GM12878 (cell line): Measurements from ENCODE around the gene PRSS57. TPM values are rescaled to one million over a fixed set of nuclear protein-coding genes. Genes with fewer than 3 reads are reported as not detected.

ENCODE experiments used
- ATAC-seq: fragments of 200-7000 bp; cut with Tn5 transposase; 3 replicates; pipeline ENCODE4 v1.9.1; 2020; ENCODE audit warnings: mild to moderate bottlenecking, moderate library complexity
- BruUV-seq: library from RNA; stranded (reverse); fragments of 400-500 nt; replicated peaks from 2 replicates; lab custom pipeline; 2021; lab: Mats Ljungman, UMichigan
- CTCF ChIA-PET: fragments of 300-600 bp; sonication (Branson Sonifier 250); formaldehyde crosslinking; extraction: SDS; loops from one replicate; lab custom pipeline; 2021; ENCODE audit warnings: inconsistent platforms; lab: Yijun Ruan, JAX
- POLR2A ChIA-PET: fragments of 350-600 bp; formaldehyde crosslinking; extraction: SDS; loops from one replicate; lab custom pipeline; 2021; ENCODE audit warnings: inconsistent platforms; lab: Charles Lee
- RAD21 ChIA-PET: fragments of 300-600 bp; sonication (Branson Sonifier 250); formaldehyde crosslinking; loops from one replicate; lab custom pipeline; 2023; ENCODE audit warnings: antibody characterized with exemption; ENCODE audit not compliant: unreplicated experiment; lab: Charles Lee
- SMC1A ChIA-PET: fragments of 300-600 bp; sonication (Branson Sonifier 250); formaldehyde crosslinking; loops from one replicate; lab custom pipeline; 2023; ENCODE audit not compliant: unreplicated experiment, uncharacterized antibody; lab: Charles Lee
- DNase-seq: peaks from one replicate; pipeline ENCODE4 v3.0.0-alpha.2; 2011; ENCODE audit warnings: low read depth, low spot score
- FAIRE-seq: peaks from 3 replicates; lab custom pipeline; 2011; peaks lifted over from hg19 to GRCh38; lab: Jason Lieb, UNC
- H2AFZ ChIP-seq: 2 replicates; pipeline ENCODE4 v1.6.0; 2011; ENCODE audit warnings: low read depth, low read length, control low read depth; ENCODE audit not compliant: control insufficient read depth
- H3K27ac ChIP-seq: 2 replicates; pipeline ENCODE4 v1.5.1; 2011; ENCODE audit warnings: control low read depth; ENCODE audit not compliant: control insufficient read depth, insufficient read depth
- H3K27me3 ChIP-seq, 2 experiments: replicated peaks in 1 of 2; 2 replicates each; pipeline versions ENCODE4 v1.6.0 to v1.6.1; 2011; ENCODE audit warnings: low read length in 1 of 2; ENCODE audit not compliant: control insufficient read depth in 2 of 2, insufficient read depth in 2 of 2
- H3K36me3 ChIP-seq, 2 experiments: 2 replicates each; pipeline ENCODE4 v1.5.1; 2011; ENCODE audit warnings: low read length in 1 of 2; ENCODE audit not compliant: control insufficient read depth in 2 of 2, insufficient read depth in 2 of 2
- H3K4me1 ChIP-seq: 2 replicates; pipeline ENCODE4 v1.6.1; 2011; ENCODE audit warnings: mild to moderate bottlenecking, low read length, moderate library complexity, mixed read lengths; ENCODE audit not compliant: control insufficient read depth, insufficient read depth
- H3K4me2 ChIP-seq: 2 replicates; pipeline ENCODE4 v1.6.0; 2011; ENCODE audit warnings: control low read depth; ENCODE audit not compliant: control insufficient read depth, insufficient read depth
- H3K4me3 ChIP-seq: fragments of 200-600 bp; sonication (generic); 2 replicates; pipeline ENCODE4 v1.5.1; 2016
- H3K79me2 ChIP-seq: 2 replicates; pipeline ENCODE4 v1.6.0; 2011; ENCODE audit warnings: low read length; ENCODE audit not compliant: control insufficient read depth, insufficient read depth
- H3K9ac ChIP-seq: 2 replicates; pipeline ENCODE4 v1.8.0; 2011; ENCODE audit warnings: low read length, control low read depth, mixed read lengths; ENCODE audit not compliant: control insufficient read depth, insufficient read depth
- H3K9me3 ChIP-seq: replicated peaks from 3 replicates; pipeline ENCODE4 v1.5.1; 2011; ENCODE audit warnings: mild to moderate bottlenecking, low read length; ENCODE audit not compliant: control insufficient read depth, insufficient read depth
- H4K20me1 ChIP-seq: 2 replicates; pipeline ENCODE4 v1.6.0; 2011; ENCODE audit not compliant: control insufficient read depth, insufficient read depth
- BHLHE40 ChIP-seq, 2 experiments: fragments of 450-650 bp in 1 of 2; IDR thresholded peaks; 2 replicates each; pipeline ENCODE4 v1.6.1; 2011 to 2017; ENCODE audit warnings: low read depth in 2 of 2, borderline replicate concordance in 1 of 2, improper control_type of control experiment in 1 of 2, low read length in 1 of 2, mild to moderate bottlenecking in 1 of 2
- EED ChIP-seq: sonication (generic); IDR thresholded peaks from 2 replicates; pipeline ENCODE4 v1.6.1; 2016; ENCODE audit warnings: antibody characterized with exemption, low read depth
- EP300 ChIP-seq, 2 experiments: fragments of 150-350 bp in 1 of 2; IDR thresholded peaks; 2 replicates each; pipeline ENCODE4 v1.6.1; 2011 to 2012; ENCODE audit warnings: low read depth in 2 of 2, low read length in 2 of 2, borderline replicate concordance in 1 of 2, improper control_type of control experiment in 1 of 2, inconsistent platforms in 1 of 2; ENCODE audit not compliant: control insufficient read depth in 1 of 2
- ESRRA ChIP-seq: IDR thresholded peaks from 2 replicates; pipeline ENCODE4 v1.6.1; 2012; ENCODE audit warnings: mild to moderate bottlenecking, low read length, improper control_type of control experiment
- HDGF ChIP-seq: fragments of 450-650 bp; IDR thresholded peaks from 2 replicates; pipeline ENCODE4 v1.6.1; 2016; ENCODE audit warnings: antibody characterized with exemption
- IKZF1 ChIP-seq: fragments of 450-650 bp; conservative IDR thresholded peaks from 2 replicates; pipeline ENCODE4 v1.6.1; 2017; ENCODE audit warnings: antibody characterized with exemption, mild to moderate bottlenecking
- MAX ChIP-seq: IDR thresholded peaks from 2 replicates; pipeline ENCODE4 v1.6.1; 2012; ENCODE audit warnings: low read depth, low read length, improper control_type of control experiment
- MTA3 ChIP-seq: IDR thresholded peaks from 2 replicates; pipeline ENCODE4 v1.6.1; 2012; ENCODE audit warnings: low read length, inconsistent platforms, borderline replicate concordance
- SREBF2 ChIP-seq: IDR thresholded peaks from 2 replicates; pipeline ENCODE4 v1.6.1; 2012; ENCODE audit warnings: mild to moderate bottlenecking, low read length
- STAT1 ChIP-seq: fragments of 450-650 bp; conservative IDR thresholded peaks from 2 replicates; pipeline ENCODE4 v1.6.1; 2014; ENCODE audit warnings: antibody characterized with exemption, mild to moderate bottlenecking
- SUZ12 ChIP-seq: fragments of 200-600 bp; sonication (generic); IDR thresholded peaks from one replicate; pipeline ENCODE4 v1.6.1; 2018; ENCODE audit warnings: antibody characterized with exemption, mild to moderate bottlenecking; ENCODE audit not compliant: unreplicated experiment
- TAF1 ChIP-seq: IDR thresholded peaks from 2 replicates; pipeline ENCODE4 v1.6.1; 2011; ENCODE audit warnings: mild to moderate bottlenecking, low read depth, low read length, borderline replicate concordance
- YBX1 ChIP-seq: fragments of 450-650 bp; IDR thresholded peaks from 2 replicates; pipeline ENCODE4 v1.6.1; 2016; ENCODE audit warnings: antibody characterized with exemption
- WGBS: methylation state at CpG from one replicate; pipeline ENCODE4 v1.1.6; 2016; ENCODE audit warnings: low lambda C conversion rate; ENCODE audit not compliant: insufficient replicate concordance, insufficient coverage; ENCODE audit errors: missing lambda C conversion rate; 5-methylcytosine and 5-hydroxymethylcytosine counted together
- in situ Hi-C: fragments of 300-500 bp; cut with MboI; formaldehyde crosslinking; loops from 9 replicates; pipeline ENCODE4 v1.14.3; 2018; ENCODE audit warnings: mixed read lengths
- intact Hi-C: fragments of 100-400 bp; cut with micrococcal nuclease; formaldehyde crosslinking; loops from one replicate; pipeline ENCODE4 v1.14.2; 2022; ENCODE audit not compliant: unreplicated experiment
- polyA plus RNA-seq, 11 experiments: library from polyadenylated mRNA; depleted of rRNA in 4 of 11; unstranded in 6 of 11; stranded (reverse) in 5 of 11; fragments of >200 nt; fragmentation: Nextera tagmentation in 4 of 11; fragmentation: Illumina TruSeq in 1 of 11; extraction: Ambion mirVana in 4 of 11; extraction: Trizol in 1 of 11; gene quantifications; 1 replicate in 1 of 11; 2 replicates in 10 of 11; pipeline versions ENCODE4 v1.2.1 to v1.2.3, GENCODE V29; 2011 to 2016; ENCODE audit warnings: inconsistent platforms in 2 of 11, missing spikeins in 2 of 11, low read depth in 1 of 11
- total RNA-seq, 4 experiments: library from RNA; depleted of rRNA in 3 of 4; stranded (reverse); fragments of >200 nt in 3 of 4; fragmentation: Illumina TruSeq in 1 of 4; extraction: Trizol in 1 of 4; gene quantifications; 2 replicates each; pipeline versions ENCODE4 v1.2.1 to v1.2.3, GENCODE V29; 2013 to 2021
- TF ChIP-seq, protein P1 (sequence below): fragments of 450-650 bp; IDR thresholded peaks from 2 replicates; pipeline ENCODE4 v1.6.1; 2017; ENCODE audit warnings: mild to moderate bottlenecking, moderate library complexity
- TF ChIP-seq, protein P2 (sequence below), 3 experiments: IDR thresholded peaks in 2 of 3; conservative IDR thresholded peaks in 1 of 3; 2 replicates each; pipeline ENCODE4 v1.5.1; 2011; ENCODE audit warnings: low read depth in 3 of 3, low read length in 3 of 3, mild to moderate bottlenecking in 3 of 3, control low read depth in 2 of 3, moderate library complexity in 2 of 3, inconsistent platforms in 1 of 3, mixed read lengths in 1 of 3; ENCODE audit not compliant: control insufficient read depth in 2 of 3, insufficient read depth in 1 of 3; ENCODE audit errors: extremely low read depth in 1 of 3
- TF ChIP-seq, protein P3 (sequence below): IDR thresholded peaks from 2 replicates; pipeline ENCODE4 v1.6.1; 2012; ENCODE audit warnings: low read depth, low read length, improper control_type of control experiment

PRSS57 gene
- total and polyA plus RNA-seq, 10 of the 15 experiments (the other 5 are each of a cell fraction or from before 2014, with no cell fraction given) = not detected

DNA sequence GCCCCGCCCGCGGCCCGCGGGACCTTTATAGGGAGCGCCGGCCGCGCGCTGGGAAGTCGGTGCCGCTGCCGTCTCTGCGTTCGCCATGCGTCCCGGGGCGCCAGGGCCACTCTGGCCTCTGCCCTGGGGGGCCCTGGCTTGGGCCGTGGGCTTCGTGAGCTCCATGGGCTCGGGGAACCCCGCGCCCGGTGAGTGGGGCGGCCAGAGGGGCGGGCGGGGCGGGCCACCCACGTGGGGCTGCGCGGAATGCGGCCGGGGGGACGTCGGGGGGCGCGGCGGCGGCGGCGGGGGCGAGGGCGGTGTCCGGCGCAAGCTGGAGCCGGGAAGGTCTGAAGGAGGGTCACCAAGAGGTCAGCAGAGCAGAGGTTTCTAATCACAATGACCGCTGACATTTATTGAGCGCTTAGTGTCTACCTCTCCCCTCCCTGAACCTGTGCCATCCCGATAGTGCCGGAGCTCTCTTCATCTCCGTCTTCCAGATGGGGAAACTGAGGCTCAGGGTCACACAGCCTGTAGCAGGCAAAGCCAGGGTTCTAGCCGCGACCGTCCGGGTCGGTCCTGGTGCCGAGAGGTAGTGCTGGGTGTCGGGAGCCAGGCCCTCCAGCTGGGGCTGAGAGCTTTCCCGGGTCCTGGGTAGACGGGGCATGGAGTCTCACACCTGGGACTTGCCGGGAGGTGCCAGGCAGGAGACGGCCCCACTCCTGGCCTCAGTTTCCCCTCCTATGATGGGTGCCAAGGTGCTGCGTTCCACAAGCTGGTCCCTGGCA, 18.7 kb downstream of the PRSS57 start, which contains the start of gene FSTL3:
Gene FSTL3, plus strand, starts transcription at position 54 of the 767 bp plus-strand sequence. Its CDS starts 32 bp downstream, at position 86.
- in situ Hi-C loops = no loop called here
- POLR2A ChIA-PET = interaction anchor here (0.9 kb wide), 1 partner anchor 56 kb away, joined by 3 read pairs; no protein-coding TSS in a partner anchor
- RAD21 ChIA-PET = interaction anchor here (1.3 to 1.6 kb wide), 2 partner anchors 53 to 58 kb away, joined by 3 to 4 read pairs; no protein-coding TSS in a partner anchor
- intact Hi-C loops = no loop called here
- Histone ChIP-seq H2AFZ (no peak within 1 kb of the TSS), H3K4me3 (no peak within 1 kb of the TSS), H3K27me3 (no peaks in the 10 kb centered on the region), H3K4me2 (peak within 1 kb of the TSS; percentile 60; the same call in 1 of the 2 replicates), H4K20me1 (no peaks in the 10 kb centered on the region; the same call in 1 of the 2 replicates), H3K27ac (no peak within 1 kb of the TSS), H3K79me2 (no peaks in the 10 kb centered on the region), H3K36me3 (no peaks in the 10 kb centered on the region), H3K4me1 (peaks cover 22% of the 10 kb centered on the region), H3K9ac (no peak within 1 kb of the TSS), H3K9me3 (no peaks in the 10 kb centered on the region)
- CTCF ChIA-PET = interaction anchor here (1.0 to 1.9 kb wide), 2 partner anchors 42 to 57 kb away, joined by 3 to 10 read pairs; no protein-coding TSS in a partner anchor
- DNase-seq (no peak), ATAC-seq (no peak), FAIRE-seq (no peak)
- TSS peak; percentile 63 for BruUV-seq
- SMC1A ChIA-PET = no interaction called here
- WGBS = 27% methylated on average over 34 of the region's 63 CpGs
- TF ChIP-seq, protein P1, sequence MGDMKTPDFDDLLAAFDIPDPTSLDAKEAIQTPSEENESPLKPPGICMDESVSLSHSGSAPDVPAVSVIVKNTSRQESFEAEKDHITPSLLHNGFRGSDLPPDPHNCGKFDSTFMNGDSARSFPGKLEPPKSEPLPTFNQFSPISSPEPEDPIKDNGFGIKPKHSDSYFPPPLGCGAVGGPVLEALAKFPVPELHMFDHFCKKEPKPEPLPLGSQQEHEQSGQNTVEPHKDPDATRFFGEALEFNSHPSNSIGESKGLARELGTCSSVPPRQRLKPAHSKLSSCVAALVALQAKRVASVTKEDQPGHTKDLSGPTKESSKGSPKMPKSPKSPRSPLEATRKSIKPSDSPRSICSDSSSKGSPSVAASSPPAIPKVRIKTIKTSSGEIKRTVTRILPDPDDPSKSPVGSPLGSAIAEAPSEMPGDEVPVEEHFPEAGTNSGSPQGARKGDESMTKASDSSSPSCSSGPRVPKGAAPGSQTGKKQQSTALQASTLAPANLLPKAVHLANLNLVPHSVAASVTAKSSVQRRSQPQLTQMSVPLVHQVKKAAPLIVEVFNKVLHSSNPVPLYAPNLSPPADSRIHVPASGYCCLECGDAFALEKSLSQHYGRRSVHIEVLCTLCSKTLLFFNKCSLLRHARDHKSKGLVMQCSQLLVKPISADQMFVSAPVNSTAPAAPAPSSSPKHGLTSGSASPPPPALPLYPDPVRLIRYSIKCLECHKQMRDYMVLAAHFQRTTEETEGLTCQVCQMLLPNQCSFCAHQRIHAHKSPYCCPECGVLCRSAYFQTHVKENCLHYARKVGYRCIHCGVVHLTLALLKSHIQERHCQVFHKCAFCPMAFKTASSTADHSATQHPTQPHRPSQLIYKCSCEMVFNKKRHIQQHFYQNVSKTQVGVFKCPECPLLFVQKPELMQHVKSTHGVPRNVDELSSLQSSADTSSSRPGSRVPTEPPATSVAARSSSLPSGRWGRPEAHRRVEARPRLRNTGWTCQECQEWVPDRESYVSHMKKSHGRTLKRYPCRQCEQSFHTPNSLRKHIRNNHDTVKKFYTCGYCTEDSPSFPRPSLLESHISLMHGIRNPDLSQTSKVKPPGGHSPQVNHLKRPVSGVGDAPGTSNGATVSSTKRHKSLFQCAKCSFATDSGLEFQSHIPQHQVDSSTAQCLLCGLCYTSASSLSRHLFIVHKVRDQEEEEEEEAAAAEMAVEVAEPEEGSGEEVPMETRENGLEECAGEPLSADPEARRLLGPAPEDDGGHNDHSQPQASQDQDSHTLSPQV = no peak
- TF ChIP-seq, protein P2, sequence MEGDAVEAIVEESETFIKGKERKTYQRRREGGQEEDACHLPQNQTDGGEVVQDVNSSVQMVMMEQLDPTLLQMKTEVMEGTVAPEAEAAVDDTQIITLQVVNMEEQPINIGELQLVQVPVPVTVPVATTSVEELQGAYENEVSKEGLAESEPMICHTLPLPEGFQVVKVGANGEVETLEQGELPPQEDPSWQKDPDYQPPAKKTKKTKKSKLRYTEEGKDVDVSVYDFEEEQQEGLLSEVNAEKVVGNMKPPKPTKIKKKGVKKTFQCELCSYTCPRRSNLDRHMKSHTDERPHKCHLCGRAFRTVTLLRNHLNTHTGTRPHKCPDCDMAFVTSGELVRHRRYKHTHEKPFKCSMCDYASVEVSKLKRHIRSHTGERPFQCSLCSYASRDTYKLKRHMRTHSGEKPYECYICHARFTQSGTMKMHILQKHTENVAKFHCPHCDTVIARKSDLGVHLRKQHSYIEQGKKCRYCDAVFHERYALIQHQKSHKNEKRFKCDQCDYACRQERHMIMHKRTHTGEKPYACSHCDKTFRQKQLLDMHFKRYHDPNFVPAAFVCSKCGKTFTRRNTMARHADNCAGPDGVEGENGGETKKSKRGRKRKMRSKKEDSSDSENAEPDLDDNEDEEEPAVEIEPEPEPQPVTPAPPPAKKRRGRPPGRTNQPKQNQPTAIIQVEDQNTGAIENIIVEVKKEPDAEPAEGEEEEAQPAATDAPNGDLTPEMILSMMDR (IDR thresholded peaks at IDR 0.05 in 2 of 3, conservative IDR thresholded peaks at IDR 0.05 in 1 of 3; ENCODE audit: control insufficient read depth in 2 of 3, extremely low read depth in 1 of 3, insufficient read depth in 1 of 3, low read depth in 3 of 3, low read length in 3 of 3) = no peak
- no peak for TF ChIP-seq BHLHE40 (IDR thresholded peaks at IDR 0.05; ENCODE audit: borderline replicate concordance in 1 of 2, low read depth in 2 of 2, low read length in 1 of 2)
- no peak for TF ChIP-seq TAF1
- TF ChIP-seq MAX = no peak
- TF ChIP-seq, protein P3, sequence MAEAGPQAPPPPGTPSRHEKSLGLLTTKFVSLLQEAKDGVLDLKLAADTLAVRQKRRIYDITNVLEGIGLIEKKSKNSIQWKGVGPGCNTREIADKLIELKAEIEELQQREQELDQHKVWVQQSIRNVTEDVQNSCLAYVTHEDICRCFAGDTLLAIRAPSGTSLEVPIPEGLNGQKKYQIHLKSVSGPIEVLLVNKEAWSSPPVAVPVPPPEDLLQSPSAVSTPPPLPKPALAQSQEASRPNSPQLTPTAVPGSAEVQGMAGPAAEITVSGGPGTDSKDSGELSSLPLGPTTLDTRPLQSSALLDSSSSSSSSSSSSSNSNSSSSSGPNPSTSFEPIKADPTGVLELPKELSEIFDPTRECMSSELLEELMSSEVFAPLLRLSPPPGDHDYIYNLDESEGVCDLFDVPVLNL = no peak
- TF ChIP-seq HDGF = no peak
- no peak for TF ChIP-seq EP300 (IDR thresholded peaks at IDR 0.05; ENCODE audit: borderline replicate concordance in 1 of 2, control insufficient read depth in 1 of 2, low read depth in 2 of 2, low read length in 2 of 2)
- TF ChIP-seq IKZF1 = 0 out of 2 replicates have a peak, but pooled peaks have one; percentile 19
- no peak for TF ChIP-seq YBX1
- TF ChIP-seq MTA3 = no peak
- no peak for TF ChIP-seq SREBF2
- TF ChIP-seq STAT1 = no peak
- no peak for TF ChIP-seq ESRRA
- TF ChIP-seq SUZ12 = no peak
- no peak for TF ChIP-seq EED
